H1 (cell line): ENCODE data around the gene FOSB. TPM values are rescaled to one million over a fixed set of nuclear protein-coding genes. Genes with fewer than 3 reads are reported as not detected.

Experiments
- CTCF ChIA-PET: fragments of 300-600 bp; sonication (Branson Sonifier 250); formaldehyde crosslinking; loops from one replicate; lab custom pipeline; 2021; ENCODE audit not compliant: partially characterized antibody; lab: Charles Lee
- POLR2A ChIA-PET: fragments of 300-600 bp; sonication (Branson Sonifier 250); formaldehyde crosslinking; loops from one replicate; lab custom pipeline; 2021; ENCODE audit warnings: inconsistent platforms; ENCODE audit not compliant: partially characterized antibody; lab: Charles Lee
- DNase-seq, 2 experiments: peaks; one replicate each; pipeline versions ENCODE4 v3.0.0 to v3.0.0-alpha.2; 2010 to 2022; ENCODE audit warnings: low spot score in 2 of 2, low read depth in 1 of 2, mixed read lengths in 1 of 2
- FAIRE-seq: peaks from 2 replicates; lab custom pipeline; 2011; peaks lifted over from hg19 to GRCh38; lab: Jason Lieb, UNC
- H2AFZ ChIP-seq: 2 replicates; pipeline ENCODE4 v1.8.1; 2012; ENCODE audit warnings: low read length, inconsistent platforms
- H2AK5ac ChIP-seq: 2 replicates; pipeline ENCODE4 v1.6.1; 2013; ENCODE audit warnings: low read depth, low read length
- H2BK120ac ChIP-seq: replicated peaks from 2 replicates; pipeline ENCODE3; 2013; ENCODE audit warnings: low read depth, low read length, inconsistent platforms
- H2BK12ac ChIP-seq: 2 replicates; pipeline ENCODE4 v1.6.1; 2013; ENCODE audit warnings: low read depth, low read length
- H2BK15ac ChIP-seq: 2 replicates; pipeline ENCODE4 v1.6.1; 2013; ENCODE audit warnings: low read length
- H2BK20ac ChIP-seq: 2 replicates; pipeline ENCODE4 v1.6.1; 2013; ENCODE audit warnings: low read length
- H2BK5ac ChIP-seq: 2 replicates; pipeline ENCODE4 v1.6.1; 2013; ENCODE audit warnings: low read depth, low read length
- H3K14ac ChIP-seq: 2 replicates; pipeline ENCODE4 v1.6.1; 2013; ENCODE audit warnings: inconsistent platforms; ENCODE audit not compliant: insufficient read length
- H3K18ac ChIP-seq: 2 replicates; pipeline ENCODE4 v1.6.1; 2013; ENCODE audit warnings: low read length; ENCODE audit errors: extremely low read depth
- H3K23ac ChIP-seq: 2 replicates; pipeline ENCODE4 v1.6.1; 2013; ENCODE audit warnings: inconsistent platforms; ENCODE audit not compliant: insufficient read length
- H3K23me2 ChIP-seq: 2 replicates; pipeline ENCODE4 v1.6.1; 2013; ENCODE audit warnings: low read depth, low read length
- H3K27ac ChIP-seq: 2 replicates; pipeline ENCODE4 v1.6.1; 2011; ENCODE audit warnings: low read depth, low read length, inconsistent platforms
- H3K27me3 ChIP-seq, 4 experiments: replicated peaks in 1 of 4; 1 replicate in 1 of 4; 2 replicates in 3 of 4; pipeline versions ENCODE4 v1.6.1 to v1.8.1; 2011 to 2013; ENCODE audit warnings: low read length in 3 of 4, mild to moderate bottlenecking in 3 of 4, inconsistent platforms in 2 of 4, mixed read lengths in 2 of 4, moderate library complexity in 1 of 4; ENCODE audit not compliant: control insufficient read depth in 3 of 4, insufficient read depth in 3 of 4; ENCODE audit errors: extremely low read depth in 1 of 4
- H3K36me3 ChIP-seq, 4 experiments: 2 replicates each; pipeline versions ENCODE4 v1.6.1 to v1.8.1; 2011 to 2013; ENCODE audit warnings: mild to moderate bottlenecking in 4 of 4, low read length in 3 of 4, moderate library complexity in 2 of 4, control low read depth in 1 of 4, inconsistent platforms in 1 of 4; ENCODE audit not compliant: insufficient read depth in 4 of 4, control insufficient read depth in 2 of 4
- H3K4ac ChIP-seq: replicated peaks from 2 replicates; pipeline ENCODE3; 2013; ENCODE audit warnings: low read length, low read depth, mixed read lengths, inconsistent platforms; ENCODE audit not compliant: insufficient read length
- H3K4me1 ChIP-seq, 4 experiments: replicated peaks in 1 of 4; 1 replicate in 1 of 4; 2 replicates in 3 of 4; pipeline versions ENCODE4 v1.6.1 to v1.8.1; 2011 to 2013; ENCODE audit warnings: low read length in 3 of 4, inconsistent platforms in 2 of 4, mixed read lengths in 1 of 4; ENCODE audit not compliant: insufficient read depth in 4 of 4, control insufficient read depth in 3 of 4
- H3K4me2 ChIP-seq, 2 experiments: 2 replicates each; pipeline versions ENCODE4 v1.6.1 to v1.8.1; 2011 to 2013; ENCODE audit warnings: low read depth in 2 of 2, low read length in 2 of 2, control low read depth in 1 of 2, inconsistent platforms in 1 of 2, mild to moderate bottlenecking in 1 of 2; ENCODE audit not compliant: insufficient read depth in 1 of 2
- H3K4me3 ChIP-seq, 4 experiments: fragments of 200-600, 300-600 bp in 1 of 4; sonication (generic), shearing (Covaris generic), sonication (Bioruptor Twin) in 1 of 4; 2 replicates each; pipeline versions ENCODE4 v1.5.1 to v1.8.1; 2011 to 2016; ENCODE audit warnings: low read length in 4 of 4, low read depth in 3 of 4, control low read depth in 2 of 4, inconsistent platforms in 2 of 4, mild to moderate bottlenecking in 2 of 4, mixed read lengths in 1 of 4, moderate library complexity in 1 of 4; ENCODE audit not compliant: insufficient read depth in 2 of 4; ENCODE audit errors: extremely low read depth in 1 of 4
- H3K56ac ChIP-seq: replicated peaks from 2 replicates; pipeline ENCODE3; 2013; ENCODE audit warnings: low read depth, mild to moderate bottlenecking, mixed read lengths, low read length, inconsistent platforms; ENCODE audit not compliant: insufficient read length
- H3K79me1 ChIP-seq: 2 replicates; pipeline ENCODE4 v1.6.1; 2013; ENCODE audit warnings: low read depth, low read length, control low read depth
- H3K79me2 ChIP-seq, 2 experiments: 2 replicates each; pipeline versions ENCODE4 v1.6.1 to v1.8.1; 2012 to 2013; ENCODE audit warnings: low read length in 2 of 2, mild to moderate bottlenecking in 2 of 2, inconsistent platforms in 1 of 2; ENCODE audit not compliant: insufficient read depth in 2 of 2, control insufficient read depth in 1 of 2
- H3K9ac ChIP-seq, 4 experiments: replicated peaks in 1 of 4; 1 replicate in 1 of 4; 2 replicates in 3 of 4; pipeline versions ENCODE4 v1.6.1 to v1.8.1; 2011 to 2013; ENCODE audit warnings: low read depth in 3 of 4, low read length in 3 of 4, control low read depth in 2 of 4, mild to moderate bottlenecking in 2 of 4, moderate library complexity in 2 of 4, inconsistent platforms in 1 of 4; ENCODE audit errors: extremely low read depth in 1 of 4
- H3K9me3 ChIP-seq, 2 experiments: 2 replicates each; pipeline versions ENCODE4 v1.6.1 to v1.8.1; 2012 to 2013; ENCODE audit warnings: mild to moderate bottlenecking in 2 of 2, moderate library complexity in 2 of 2, control low read depth in 1 of 2, inconsistent platforms in 1 of 2, low read depth in 1 of 2, low read length in 1 of 2, mixed read lengths in 1 of 2; ENCODE audit not compliant: insufficient read depth in 2 of 2
- H4K20me1 ChIP-seq, 2 experiments: replicated peaks in 1 of 2; 2 replicates each; pipeline versions ENCODE3 to v1.8.1; 2011 to 2013; ENCODE audit warnings: inconsistent platforms in 2 of 2, low read length in 2 of 2, mild to moderate bottlenecking in 1 of 2; ENCODE audit not compliant: insufficient read depth in 2 of 2, control insufficient read depth in 1 of 2
- H4K5ac ChIP-seq: 2 replicates; pipeline ENCODE4 v1.6.1; 2013; ENCODE audit warnings: low read length, low read depth, mixed read lengths, inconsistent platforms; ENCODE audit not compliant: insufficient read length
- H4K8ac ChIP-seq: 2 replicates; pipeline ENCODE4 v1.8.0; 2013; ENCODE audit warnings: mild to moderate bottlenecking, moderate library complexity, low read length, inconsistent platforms; ENCODE audit not compliant: insufficient read depth; ENCODE audit errors: extremely low read depth
- H4K91ac ChIP-seq: replicated peaks from 2 replicates; pipeline ENCODE3; 2013; ENCODE audit warnings: low read length, mixed read lengths, inconsistent platforms; ENCODE audit not compliant: insufficient read length
- ATF3 ChIP-seq: IDR thresholded peaks from 2 replicates; pipeline ENCODE4 v1.6.1; 2011; ENCODE audit warnings: low read depth, mild to moderate bottlenecking, low read length; ENCODE audit not compliant: insufficient read depth
- CBX5 ChIP-seq: fragments of 300-800, 300-1000 bp; sonication (generic); IDR thresholded peaks from 2 replicates; pipeline ENCODE4 v1.7.1; 2016; ENCODE audit warnings: antibody characterized with exemption, low read length, low read depth
- EGR1 ChIP-seq: IDR thresholded peaks from 2 replicates; pipeline ENCODE4 v1.6.1; 2011; ENCODE audit warnings: low read depth, low read length, borderline replicate concordance
- KDM4A ChIP-seq: IDR thresholded peaks from one replicate; pipeline ENCODE4 v1.7.1; 2012; ENCODE audit warnings: low read depth, mild to moderate bottlenecking, moderate library complexity, low read length, inconsistent platforms; ENCODE audit not compliant: severe bottlenecking
- PHF8 ChIP-seq: fragments of 200-600 bp; sonication (generic); conservative IDR thresholded peaks from 2 replicates; pipeline ENCODE4 v1.7.1; 2012; ENCODE audit warnings: low read depth, mild to moderate bottlenecking, inconsistent platforms, low read length, moderate library complexity
- RXRA ChIP-seq: IDR thresholded peaks from 2 replicates; pipeline ENCODE4 v1.6.1; 2011; ENCODE audit warnings: low read depth, mild to moderate bottlenecking, low read length, moderate library complexity; ENCODE audit not compliant: insufficient read depth
- SIN3A ChIP-seq, 2 experiments: IDR thresholded peaks in 1 of 2; conservative IDR thresholded peaks in 1 of 2; 2 replicates each; pipeline ENCODE4 v1.6.1; 2011 to 2012; ENCODE audit warnings: low read length in 2 of 2, improper control_type of control experiment in 1 of 2, low read depth in 1 of 2, mild to moderate bottlenecking in 1 of 2
- TAF7 ChIP-seq: optimal IDR thresholded peaks from 2 replicates; pipeline ENCODE3; 2011; ENCODE audit warnings: low read depth, mild to moderate bottlenecking, inconsistent platforms, low read length, moderate library complexity, borderline replicate concordance
- WGBS, 2 experiments: shearing (Covaris generic) in 1 of 2; methylation state at CpG; one replicate each; pipeline versions ENCODE4 v1.1.6 to v1.1.7; 2013 to 2015; ENCODE audit warnings: low lambda C conversion rate in 2 of 2, mixed read lengths in 2 of 2, inconsistent platforms in 1 of 2, low coverage in 1 of 2, missing lambda C conversion rate in 1 of 2; ENCODE audit not compliant: insufficient replicate concordance in 2 of 2, insufficient coverage in 1 of 2, insufficient read length in 1 of 2; ENCODE audit errors: extremely low coverage in 1 of 2, missing lambda C conversion rate in 1 of 2; 5-methylcytosine and 5-hydroxymethylcytosine counted together
- polyA plus RNA-seq, 7 experiments: library from polyadenylated mRNA; depleted of rRNA in 3 of 7; stranded (reverse) in 5 of 7; unstranded in 2 of 7; fragments of >200 nt in 5 of 7; fragments of 200-250 nt in 2 of 7; gene quantifications; 1 replicate in 5 of 7; 2 replicates in 1 of 7; 4 replicates in 1 of 7; pipeline versions ENCODE4 v1.2.1 to v1.2.3, GENCODE V29; 2011 to 2013; ENCODE audit warnings: missing spikeins in 2 of 7, mixed read lengths in 2 of 7
- total RNA-seq: library from RNA; stranded (reverse); fragmentation: NEBNext Ultra II Directional; extraction: Animal tissue kit (Norgen Biotek cat#: 25700); gene quantifications from 2 replicates; pipeline ENCODE4 v1.2.1, GENCODE V29; 2021
- TF ChIP-seq, protein P1 (sequence below): IDR thresholded peaks from 2 replicates; pipeline ENCODE4 v1.6.1; 2012; ENCODE audit warnings: inconsistent platforms

FOSB gene
- total and polyA plus RNA-seq, 2 of the 8 experiments (the other 6 are each of a cell fraction or from before 2014, with no cell fraction given): 0.44 to 2.7 TPM

GRCh38 chr19:45418802-45419201, 49.0 kb upstream of the FOSB start:
- Histone ChIP-seq H4K5ac (no peak overlapping the region), H3K36me3 (peaks cover 0 to 15% (median 12%) of the 10 kb centered on the region in 4 experiments; a peak in 5 of 8 replicates), H2BK20ac (no peak overlapping the region), H3K23ac (no peak overlapping the region), H4K91ac (no peak overlapping the region), H3K79me1 (peaks cover 2% of the 10 kb centered on the region; the same call in 1 of the 2 replicates), H3K4ac (no peak overlapping the region), H3K4me2 (no peak overlapping the region), H3K14ac (no peak overlapping the region), H3K18ac (no peak overlapping the region), H2BK5ac (no peak overlapping the region), H2BK12ac (no peak overlapping the region), H4K8ac (no peak overlapping the region), H2BK120ac (no peak overlapping the region), H3K9ac (no peak overlapping the region), H3K27ac (no peak overlapping the region), H3K9me3 (no peaks in the 10 kb centered on the region), H2AK5ac (no peak overlapping the region), H2AFZ (no peak overlapping the region), H4K20me1 (peaks cover 0 to 8% of the 10 kb centered on the region in 2 experiments), H3K79me2 (peaks cover 0 to 9% of the 10 kb centered on the region in 2 experiments; a peak in 1 of 4 replicates), H2BK15ac (no peak overlapping the region)
- WGBS, 2 experiments: 97% methylated on average over 7 of the region's 9 CpGs; no CpG with 5 or more reads in 1 of the 2 experiments
- FAIRE-seq (no peak), DNase-seq (no peak)
- CTCF ChIA-PET: no interaction called here
- TF ChIP-seq PHF8 (no peak), ATF3 (no peak), TAF7 (no peak), KDM4A (no peak), SIN3A (conservative IDR thresholded peaks at IDR 0.05 in 1 of 2, IDR thresholded peaks at IDR 0.05 in 1 of 2; ENCODE audit: low read depth in 1 of 2, low read length in 2 of 2) (no peak), EGR1 (no peak), RXRA (no peak), CBX5 (no peak)
- TF ChIP-seq, protein P1, sequence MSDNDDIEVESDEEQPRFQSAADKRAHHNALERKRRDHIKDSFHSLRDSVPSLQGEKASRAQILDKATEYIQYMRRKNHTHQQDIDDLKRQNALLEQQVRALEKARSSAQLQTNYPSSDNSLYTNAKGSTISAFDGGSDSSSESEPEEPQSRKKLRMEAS: no peak
- TF ChIP-seq, all 59 proteins: peak for 0
- POLR2A ChIA-PET: no interaction called here
- no peaks in the 10 kb centered on the region for H3K27me3 ChIP-seq
- H3K56ac ChIP-seq: no peak overlapping the region
- peaks cover 0 to 8% (median 4%) of the 10 kb centered on the region in 4 experiments; a peak in 5 of 7 replicates for H3K4me1 ChIP-seq
- H3K23me2 ChIP-seq: peaks cover 5% of the 10 kb centered on the region; the same call in 1 of the 2 replicates
- H3K4me3 ChIP-seq: no peak overlapping the region
